Adrenal gland (tissue), 12 donors: ENCODE measurements around the gene ADCY5. TPM values are rescaled to one million over a fixed set of nuclear protein-coding genes. Genes with fewer than 3 reads are reported as not detected.
A peak's percentile ranks its signal among the peaks of the same experiment; 100 is the strongest.

Source experiments
- DNase-seq, 7 donors: peaks; one replicate each; pipeline ENCODE4 v3.0.0-alpha.2; 2019 to 2020
- H3K27ac ChIP-seq, 5 donors: fragments of 200-600 bp; sonication (generic) in 4 of 5; 1 replicate in 3 of 5; 2 replicates in 2 of 5; pipeline versions ENCODE4 v1.5.1 to v1.8.0; 2016 to 2020; ENCODE audit warnings: mild to moderate bottlenecking in 1 of 5
- H3K27me3 ChIP-seq: fragments of 200-600 bp; 2 replicates; pipeline ENCODE4 v1.8.0; 2021
- H3K36me3 ChIP-seq, 2 donors: fragments of 200-600 bp; replicated peaks in 1 of 2; 1 replicate in 1 of 2; 2 replicates in 1 of 2; pipeline versions ENCODE4 v1.5.1 to v1.8.0; 2018 to 2022
- H3K4me1 ChIP-seq, 2 donors: fragments of 200-600 bp; replicated peaks in 1 of 2; 1 replicate in 1 of 2; 2 replicates in 1 of 2; pipeline versions ENCODE4 v1.5.1 to v1.8.0; 2018 to 2021
- H3K4me3 ChIP-seq, 4 donors: fragments of 200-600 bp; sonication (generic) in 3 of 4; one replicate each; pipeline ENCODE4 v1.5.1; 2016 to 2018
- H3K9me3 ChIP-seq, 3 donors: fragments of 200-600 bp; sonication (generic) in 1 of 3; replicated peaks in 1 of 3; 1 replicate in 2 of 3; 2 replicates in 1 of 3; pipeline versions ENCODE4 v1.5.1 to v1.8.0; 2016 to 2021
- POLR2A ChIP-seq, 2 donors: fragments of 450-650 bp; IDR thresholded peaks; one replicate each; pipeline ENCODE4 v1.6.1; 2017; ENCODE audit warnings: antibody characterized with exemption in 2 of 2, mild to moderate bottlenecking in 2 of 2, moderate library complexity in 1 of 2
- WGBS, 4 donors: extraction: QIAGEN DNeasy Blood & Tissue Kit in 2 of 4; methylation state at CpG; one replicate each; pipeline versions ENCODE4 v1.1.5 to v1.1.7; 2013 to 2017; 5-methylcytosine and 5-hydroxymethylcytosine counted together
- intact Hi-C, 2 donors: fragments of 100-400 bp; cut with DNase I; formaldehyde crosslinking; loops; one replicate each; pipeline versions ENCODE4 v1.14.1 to v1.15.0; 2022 to 2023
- polyA plus RNA-seq, 3 donors: library from polyadenylated mRNA; stranded (reverse); fragments of 200-250 nt in 2 of 3; fragments of 350-450 nt in 1 of 3; fragmentation: Illumina TruSeq in 1 of 3; extraction: RNeasy Lipid Tissue Mini Kit (QIAGEN cat#74804) in 1 of 3; gene quantifications; one replicate each; pipeline ENCODE4 v1.2.3, GENCODE V29; 2013 to 2014
- total RNA-seq, 9 donors: library from RNA; depleted of rRNA in 4 of 9; stranded (reverse); fragments of >200 nt in 4 of 9; fragments of 120-200 nt in 1 of 9; fragmentation: NEBNext Ultra II Directional in 1 of 9; extraction: Animal tissue kit (Norgen Biotek cat#: 25700) in 1 of 9; gene quantifications; one replicate each; pipeline versions ENCODE4 v1.1.0 to v1.2.4, GENCODE V29; 2013 to 2023
- TF ChIP-seq, protein P1 (sequence below), 6 experiments: fragments of 450-650 bp in 4 of 6; fragments of 200-600 bp in 2 of 6; sonication (generic) in 1 of 6; IDR thresholded peaks; 1 replicate in 5 of 6; 2 replicates in 1 of 6; pipeline versions ENCODE4 v1.5.1 to v1.8.0; 2016 to 2021; ENCODE audit warnings: antibody characterized with exemption in 6 of 6, mild to moderate bottlenecking in 2 of 6, moderate library complexity in 1 of 6
- donor health status: healthy with polysubstance abuse.
- donor health status: Bipolar disorder and iron deficiency.
- donor health status: DM: yes; HTN: yes; CAD: no.
- donor health status: DM: no; HTN: no; CAD: no.
- donor health status: DM: no; HTN: no; CAD: no.
- donor health status: DM: yes; HTN: yes; CAD: no.

The ADCY5 gene
- total and polyA plus RNA-seq, 12 donors = 1.2 to 12.4 (median 4.4) TPM

DNA sequence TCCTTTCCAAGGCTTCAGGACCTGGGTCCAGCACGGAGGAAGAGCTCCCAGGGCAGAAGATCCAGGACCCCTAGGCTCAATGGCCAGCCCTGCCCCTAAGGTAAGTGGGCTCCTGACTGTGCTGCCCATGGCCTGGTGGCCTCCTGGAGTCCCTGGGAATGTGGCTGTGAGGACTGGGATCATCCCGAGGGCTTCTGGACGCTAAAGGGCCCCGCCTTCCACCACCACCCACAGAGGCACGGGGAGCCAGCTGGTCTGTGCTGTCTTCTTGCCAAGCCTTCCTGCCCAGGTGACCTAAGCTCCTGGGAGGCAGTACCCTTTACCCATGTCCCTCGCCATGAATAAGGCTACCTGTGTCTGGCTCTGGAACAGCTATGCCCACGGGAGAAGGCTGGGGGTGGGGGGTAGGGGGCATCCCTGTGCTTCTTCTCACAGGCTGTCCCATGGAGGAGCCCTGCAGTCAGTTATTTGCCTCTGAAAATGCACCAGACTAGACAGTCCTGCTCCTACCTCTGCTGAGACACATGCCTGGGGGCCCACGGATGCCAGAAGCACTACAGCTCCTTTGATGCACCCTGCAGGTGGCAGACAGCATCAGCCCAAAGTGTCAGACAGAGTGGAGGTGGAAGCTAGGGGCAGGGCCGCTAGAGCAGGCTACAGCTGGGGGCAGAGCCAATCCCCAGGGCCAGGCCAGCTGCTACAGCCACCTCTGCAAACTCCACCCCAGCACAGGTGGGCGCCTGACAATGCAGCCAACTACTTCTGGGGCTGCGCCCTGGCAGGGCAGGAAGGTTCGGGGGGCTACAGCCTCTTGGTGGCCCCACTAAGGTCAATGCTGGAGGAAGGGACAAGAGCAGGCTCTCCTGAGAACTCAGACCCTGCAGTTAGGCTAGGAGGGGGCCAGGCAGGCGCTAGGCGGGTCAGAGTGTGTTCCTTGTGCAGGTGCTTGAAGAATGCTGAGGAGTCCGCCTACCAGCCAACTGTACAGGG, 156.3 kb downstream of the ADCY5 start:
- Histone ChIP-seq H3K27me3 (no peaks in the 10 kb centered on the region), H3K4me3 (no peak overlapping the region), H3K27ac (no peak overlapping the region), H3K4me1 (no peaks in the 10 kb centered on the region), H3K9me3 (no peaks in the 10 kb centered on the region), H3K36me3 (no peaks in the 10 kb centered on the region)
- no peak for DNase-seq
- 70 to 82% (median 72%) methylated on average over 6 to 15 of the region's 15 CpGs for WGBS, 4 donors
- TF ChIP-seq, protein P1, sequence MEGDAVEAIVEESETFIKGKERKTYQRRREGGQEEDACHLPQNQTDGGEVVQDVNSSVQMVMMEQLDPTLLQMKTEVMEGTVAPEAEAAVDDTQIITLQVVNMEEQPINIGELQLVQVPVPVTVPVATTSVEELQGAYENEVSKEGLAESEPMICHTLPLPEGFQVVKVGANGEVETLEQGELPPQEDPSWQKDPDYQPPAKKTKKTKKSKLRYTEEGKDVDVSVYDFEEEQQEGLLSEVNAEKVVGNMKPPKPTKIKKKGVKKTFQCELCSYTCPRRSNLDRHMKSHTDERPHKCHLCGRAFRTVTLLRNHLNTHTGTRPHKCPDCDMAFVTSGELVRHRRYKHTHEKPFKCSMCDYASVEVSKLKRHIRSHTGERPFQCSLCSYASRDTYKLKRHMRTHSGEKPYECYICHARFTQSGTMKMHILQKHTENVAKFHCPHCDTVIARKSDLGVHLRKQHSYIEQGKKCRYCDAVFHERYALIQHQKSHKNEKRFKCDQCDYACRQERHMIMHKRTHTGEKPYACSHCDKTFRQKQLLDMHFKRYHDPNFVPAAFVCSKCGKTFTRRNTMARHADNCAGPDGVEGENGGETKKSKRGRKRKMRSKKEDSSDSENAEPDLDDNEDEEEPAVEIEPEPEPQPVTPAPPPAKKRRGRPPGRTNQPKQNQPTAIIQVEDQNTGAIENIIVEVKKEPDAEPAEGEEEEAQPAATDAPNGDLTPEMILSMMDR (IDR thresholded peaks at IDR 0.05) = no peak
- intact Hi-C loops = no loop called here

DNA sequence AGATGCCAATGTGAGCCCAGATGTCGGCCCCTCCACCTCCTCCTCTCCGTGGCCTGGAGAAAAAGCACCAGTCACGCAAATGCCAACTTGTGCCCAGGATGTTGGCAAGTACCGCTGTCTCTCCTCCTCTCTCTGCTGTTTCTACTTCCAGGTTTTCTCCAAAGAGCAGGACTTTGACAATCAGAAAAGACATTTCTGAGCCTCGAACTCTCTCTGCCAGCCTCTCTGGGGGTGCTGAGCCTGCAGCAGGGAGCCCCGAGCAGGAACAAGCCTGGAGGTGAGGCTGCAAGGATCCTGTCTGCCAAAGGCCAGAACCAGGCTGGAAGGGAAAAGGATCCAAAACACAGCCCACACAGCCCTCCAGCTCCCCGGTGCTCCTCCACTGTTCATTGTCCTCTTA, 157.5 kb downstream of the ADCY5 start:
- TF ChIP-seq, protein P1 (IDR thresholded peaks at IDR 0.05) = no peak
- no peak for TF ChIP-seq POLR2A (IDR thresholded peaks at IDR 0.05)
- DNase-seq = peak in 2 of 7 donors; percentile 9 to 11
- Histone ChIP-seq H3K27me3 (no peaks in the 10 kb centered on the region), H3K27ac (no peak overlapping the region), H3K4me3 (no peak overlapping the region), H3K36me3 (no peaks in the 10 kb centered on the region), H3K9me3 (no peaks in the 10 kb centered on the region), H3K4me1 (no peaks in the 10 kb centered on the region)
- WGBS, 4 donors = 71 to 93% (median 82%) methylated on average over 7 of the region's 7 CpGs
- intact Hi-C loops = no loop called here

DNA sequence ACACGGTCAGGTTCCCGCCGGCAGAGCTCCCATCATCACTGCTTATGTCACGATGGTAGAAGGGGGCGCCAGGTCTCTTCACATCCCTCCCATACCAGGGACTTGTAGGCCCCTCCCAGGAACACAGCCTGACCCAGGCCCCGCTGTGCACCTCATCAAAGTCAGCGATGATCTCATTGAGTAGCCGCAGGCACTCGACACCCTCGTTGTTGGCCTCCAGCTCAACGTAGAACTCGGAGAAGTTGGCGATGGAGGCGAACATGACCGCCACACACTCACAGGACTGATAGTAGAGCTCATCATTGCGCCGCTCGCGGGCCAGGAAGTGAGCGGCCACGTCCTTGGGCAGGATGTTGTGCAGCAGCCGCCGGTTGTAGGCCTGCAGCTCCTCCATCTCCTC, 157.9 kb downstream of the ADCY5 start:
- intact Hi-C loops = no loop called here
- H3K4me1 ChIP-seq = no peaks in the 10 kb centered on the region
- H3K27me3 ChIP-seq = no peaks in the 10 kb centered on the region
- WGBS, 4 donors = 89 to 93% (median 91%) methylated on average over 17 to 23 of the region's 23 CpGs
- no peaks in the 10 kb centered on the region for H3K36me3 ChIP-seq
- peak in 1 of 7 donors; percentile 10 for DNase-seq
- no peak overlapping the region for H3K4me3 ChIP-seq
- no peak for TF ChIP-seq POLR2A (IDR thresholded peaks at IDR 0.05)
- TF ChIP-seq, protein P1 (IDR thresholded peaks at IDR 0.05) = no peak
- no peaks in the 10 kb centered on the region for H3K9me3 ChIP-seq
- no peak overlapping the region for H3K27ac ChIP-seq

DNA sequence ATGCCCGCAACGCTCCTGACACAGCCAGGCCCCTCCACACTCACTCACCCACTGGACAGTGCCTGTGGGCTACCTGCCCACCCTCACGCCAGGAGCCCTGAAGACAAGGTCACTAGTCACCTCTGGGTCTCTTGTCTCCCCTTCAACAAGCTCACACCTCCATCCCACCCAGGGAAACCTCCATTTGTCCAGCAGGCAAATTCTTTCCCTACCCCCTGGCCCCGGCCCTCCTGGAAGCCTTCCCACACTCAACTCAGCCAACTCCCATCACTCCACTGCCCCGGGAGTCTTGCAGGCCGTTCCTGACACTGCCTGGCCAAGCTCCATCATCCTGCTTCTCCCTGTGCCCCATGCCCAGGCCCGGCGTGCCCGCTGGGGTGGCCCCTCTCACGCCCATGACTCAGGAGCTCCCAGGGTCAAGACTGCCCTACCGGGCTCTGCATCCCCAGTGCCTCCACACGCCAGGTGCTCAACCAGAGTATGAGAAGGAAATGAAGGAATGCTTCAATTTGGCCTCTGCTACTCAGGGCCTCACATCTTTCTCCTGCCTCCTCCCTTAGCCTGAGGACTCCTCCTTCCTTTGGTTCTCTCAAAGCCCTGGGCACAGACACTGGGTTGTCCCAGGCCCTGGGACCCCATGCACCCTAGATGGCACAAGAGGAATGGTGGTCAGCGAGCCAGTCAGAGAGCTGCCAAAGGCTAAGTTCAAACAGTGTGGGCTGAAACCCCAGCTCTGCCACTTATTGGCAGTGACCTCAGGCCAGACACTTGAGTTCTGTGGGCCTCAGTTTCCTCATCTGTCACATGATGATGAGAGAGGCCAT, 158.6 kb downstream of the ADCY5 start:
- Histone ChIP-seq H3K36me3 (no peaks in the 10 kb centered on the region), H3K27ac (no peak overlapping the region), H3K4me3 (no peak overlapping the region), H3K9me3 (no peaks in the 10 kb centered on the region), H3K4me1 (no peaks in the 10 kb centered on the region), H3K27me3 (no peaks in the 10 kb centered on the region)
- DNase-seq = peak in 3 of 7 donors; percentile 11 to 43 (median 16)
- WGBS, 4 donors = 86 to 94% (median 90%) methylated on average over 8 to 13 of the region's 13 CpGs
- intact Hi-C loops = no loop called here
- TF ChIP-seq, protein P1 (IDR thresholded peaks at IDR 0.05) = no peak
- TF ChIP-seq POLR2A (IDR thresholded peaks at IDR 0.05) = no peak
